Measurements from ENCODE around the gene MOCS2.

DNA sequence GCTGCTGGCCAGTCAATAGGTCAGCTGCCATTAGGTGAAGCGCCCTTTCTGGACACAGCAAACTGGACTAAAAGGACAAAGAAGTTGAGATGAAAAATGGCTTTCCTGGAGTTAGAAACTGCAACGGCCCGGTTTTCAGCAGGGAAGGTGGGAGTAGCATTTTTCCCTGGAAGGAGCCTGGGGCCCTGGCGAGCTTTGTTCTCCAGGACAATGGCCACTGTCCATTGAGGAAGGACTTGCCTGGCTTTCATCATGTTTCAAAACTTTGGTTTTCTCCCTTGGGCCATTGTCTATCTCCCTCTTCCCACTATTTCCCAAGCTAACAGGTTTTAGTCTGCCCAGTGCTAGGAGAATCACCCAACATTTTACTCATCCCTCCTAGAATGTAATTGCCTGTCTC, 56.2 kb downstream of the MOCS2 start:
- TF ChIP-seq, protein P1, sequence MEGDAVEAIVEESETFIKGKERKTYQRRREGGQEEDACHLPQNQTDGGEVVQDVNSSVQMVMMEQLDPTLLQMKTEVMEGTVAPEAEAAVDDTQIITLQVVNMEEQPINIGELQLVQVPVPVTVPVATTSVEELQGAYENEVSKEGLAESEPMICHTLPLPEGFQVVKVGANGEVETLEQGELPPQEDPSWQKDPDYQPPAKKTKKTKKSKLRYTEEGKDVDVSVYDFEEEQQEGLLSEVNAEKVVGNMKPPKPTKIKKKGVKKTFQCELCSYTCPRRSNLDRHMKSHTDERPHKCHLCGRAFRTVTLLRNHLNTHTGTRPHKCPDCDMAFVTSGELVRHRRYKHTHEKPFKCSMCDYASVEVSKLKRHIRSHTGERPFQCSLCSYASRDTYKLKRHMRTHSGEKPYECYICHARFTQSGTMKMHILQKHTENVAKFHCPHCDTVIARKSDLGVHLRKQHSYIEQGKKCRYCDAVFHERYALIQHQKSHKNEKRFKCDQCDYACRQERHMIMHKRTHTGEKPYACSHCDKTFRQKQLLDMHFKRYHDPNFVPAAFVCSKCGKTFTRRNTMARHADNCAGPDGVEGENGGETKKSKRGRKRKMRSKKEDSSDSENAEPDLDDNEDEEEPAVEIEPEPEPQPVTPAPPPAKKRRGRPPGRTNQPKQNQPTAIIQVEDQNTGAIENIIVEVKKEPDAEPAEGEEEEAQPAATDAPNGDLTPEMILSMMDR (IDR thresholded peaks at IDR 0.05; ENCODE audit: insufficient read depth, low read length) = no peak
- TF ChIP-seq POLR2AphosphoS5 (IDR thresholded peaks at IDR 0.05; ENCODE audit: low read depth) = no peak
- no peak for TF ChIP-seq GABPA (IDR thresholded peaks at IDR 0.05; ENCODE audit: low read depth)
- TF ChIP-seq, protein P2, sequence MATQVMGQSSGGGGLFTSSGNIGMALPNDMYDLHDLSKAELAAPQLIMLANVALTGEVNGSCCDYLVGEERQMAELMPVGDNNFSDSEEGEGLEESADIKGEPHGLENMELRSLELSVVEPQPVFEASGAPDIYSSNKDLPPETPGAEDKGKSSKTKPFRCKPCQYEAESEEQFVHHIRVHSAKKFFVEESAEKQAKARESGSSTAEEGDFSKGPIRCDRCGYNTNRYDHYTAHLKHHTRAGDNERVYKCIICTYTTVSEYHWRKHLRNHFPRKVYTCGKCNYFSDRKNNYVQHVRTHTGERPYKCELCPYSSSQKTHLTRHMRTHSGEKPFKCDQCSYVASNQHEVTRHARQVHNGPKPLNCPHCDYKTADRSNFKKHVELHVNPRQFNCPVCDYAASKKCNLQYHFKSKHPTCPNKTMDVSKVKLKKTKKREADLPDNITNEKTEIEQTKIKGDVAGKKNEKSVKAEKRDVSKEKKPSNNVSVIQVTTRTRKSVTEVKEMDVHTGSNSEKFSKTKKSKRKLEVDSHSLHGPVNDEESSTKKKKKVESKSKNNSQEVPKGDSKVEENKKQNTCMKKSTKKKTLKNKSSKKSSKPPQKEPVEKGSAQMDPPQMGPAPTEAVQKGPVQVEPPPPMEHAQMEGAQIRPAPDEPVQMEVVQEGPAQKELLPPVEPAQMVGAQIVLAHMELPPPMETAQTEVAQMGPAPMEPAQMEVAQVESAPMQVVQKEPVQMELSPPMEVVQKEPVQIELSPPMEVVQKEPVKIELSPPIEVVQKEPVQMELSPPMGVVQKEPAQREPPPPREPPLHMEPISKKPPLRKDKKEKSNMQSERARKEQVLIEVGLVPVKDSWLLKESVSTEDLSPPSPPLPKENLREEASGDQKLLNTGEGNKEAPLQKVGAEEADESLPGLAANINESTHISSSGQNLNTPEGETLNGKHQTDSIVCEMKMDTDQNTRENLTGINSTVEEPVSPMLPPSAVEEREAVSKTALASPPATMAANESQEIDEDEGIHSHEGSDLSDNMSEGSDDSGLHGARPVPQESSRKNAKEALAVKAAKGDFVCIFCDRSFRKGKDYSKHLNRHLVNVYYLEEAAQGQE (IDR thresholded peaks at IDR 0.05; ENCODE audit: insufficient replicate concordance, low read depth) = no peak
